Fibroblast of lung (primary cell): ENCODE results near the gene SORCS3. TPM values are rescaled to one million over a fixed set of nuclear protein-coding genes. Genes with fewer than 3 reads are reported as not detected.

ENCODE experiments used
- DNase-seq, 2 donors: peaks; one replicate each; pipeline versions ENCODE4 v3.0.0 to v3.0.0-alpha.2; 2010; ENCODE audit warnings: low read depth in 2 of 2
- H2AFZ ChIP-seq: 2 replicates; pipeline ENCODE4 v1.5.1; 2012; ENCODE audit warnings: low read length, control low read depth, inconsistent platforms
- H3K27ac ChIP-seq: 2 replicates; pipeline ENCODE4 v1.5.1; 2011; ENCODE audit warnings: low read length, control low read depth; ENCODE audit not compliant: insufficient read depth
- H3K27me3 ChIP-seq: 2 replicates; pipeline ENCODE4 v1.5.1; 2011; ENCODE audit warnings: mild to moderate bottlenecking, low read length; ENCODE audit not compliant: control insufficient read depth, insufficient read depth
- H3K36me3 ChIP-seq: 2 replicates; pipeline ENCODE4 v1.5.1; 2011; ENCODE audit warnings: low read length; ENCODE audit not compliant: control insufficient read depth, insufficient read depth
- H3K4me1 ChIP-seq: 2 replicates; pipeline ENCODE4 v1.5.1; 2011; ENCODE audit warnings: low read length; ENCODE audit not compliant: control insufficient read depth, insufficient read depth; ENCODE audit errors: extremely low read depth
- H3K4me2 ChIP-seq: 2 replicates; pipeline ENCODE4 v1.5.1; 2011; ENCODE audit warnings: low read length, control low read depth; ENCODE audit not compliant: insufficient read depth; ENCODE audit errors: extremely low read depth
- H3K4me3 ChIP-seq, 4 experiments: fragments of 200-600 bp in 1 of 4; sonication (generic) in 1 of 4; replicated peaks in 1 of 4; 2 replicates each; pipeline ENCODE4 v1.5.1; 2011 to 2016; ENCODE audit warnings: low read length in 4 of 4, low read depth in 3 of 4, mild to moderate bottlenecking in 3 of 4, control low read depth in 2 of 4, inconsistent platforms in 1 of 4, mixed read lengths in 1 of 4; ENCODE audit not compliant: insufficient read depth in 1 of 4; ENCODE audit errors: control extremely low read depth in 1 of 4
- H3K79me2 ChIP-seq: 2 replicates; pipeline ENCODE4 v1.5.1; 2012; ENCODE audit warnings: mild to moderate bottlenecking, low read length, inconsistent platforms; ENCODE audit not compliant: control insufficient read depth, insufficient read depth
- H3K9ac ChIP-seq: 2 replicates; pipeline ENCODE4 v1.5.1; 2011; ENCODE audit warnings: mild to moderate bottlenecking, low read length, control low read depth; ENCODE audit not compliant: insufficient read depth
- H3K9me3 ChIP-seq: 2 replicates; pipeline ENCODE4 v1.5.1; 2012; ENCODE audit warnings: low read depth, low read length; ENCODE audit not compliant: control insufficient read depth, insufficient read depth
- H4K20me1 ChIP-seq: 2 replicates; pipeline ENCODE4 v1.5.1; 2011; ENCODE audit warnings: low read length; ENCODE audit not compliant: control insufficient read depth, insufficient read depth; ENCODE audit errors: extremely low read depth
- CTCF ChIP-seq, 2 donors: IDR thresholded peaks in 1 of 2; conservative IDR thresholded peaks in 1 of 2; 1 replicate in 1 of 2; 2 replicates in 1 of 2; pipeline ENCODE4 v1.5.1; 2011 to 2012; ENCODE audit warnings: low read length in 2 of 2, control low read depth in 1 of 2, inconsistent platforms in 1 of 2, low read depth in 1 of 2, mild to moderate bottlenecking in 1 of 2
- EZH2 ChIP-seq: IDR thresholded peaks from 2 replicates; pipeline ENCODE4 v1.5.1; 2012; ENCODE audit warnings: low read length, control low read depth, mild to moderate bottlenecking; ENCODE audit errors: missing control alignments
- polyA plus RNA-seq, 2 donors: library from polyadenylated mRNA; depleted of rRNA in 1 of 2; stranded (reverse) in 1 of 2; unstranded in 1 of 2; fragments of >200 nt; gene quantifications; 2 replicates each; pipeline ENCODE4 v1.2.1, GENCODE V29; 2011 to 2012; ENCODE audit warnings: missing spikeins in 1 of 2
- total RNA-seq: library from RNA; depleted of rRNA; stranded (reverse); fragments of >200 nt; gene quantifications from 2 replicates; pipeline ENCODE4 v1.2.1, GENCODE V29; 2014

SORCS3 gene
- total and polyA plus RNA-seq, 2 donors (not counting 1 experiment from before 2014, with no cell fraction given): not detected

GRCh38 chr10:105138358-105138757 is 497.3 kb downstream of the SORCS3 start:
- Histone ChIP-seq H2AFZ (no peak overlapping the region), H3K9ac (no peak overlapping the region), H3K79me2 (no peaks in the 10 kb centered on the region), H4K20me1 (no peaks in the 10 kb centered on the region), H3K27ac (no peak overlapping the region), H3K4me2 (no peak overlapping the region), H3K4me3 (no peak overlapping the region), H3K4me1 (no peaks in the 10 kb centered on the region), H3K9me3 (no peaks in the 10 kb centered on the region), H3K36me3 (no peaks in the 10 kb centered on the region), H3K27me3 (no peaks in the 10 kb centered on the region)
- DNase-seq: no peak
- no peak for TF ChIP-seq CTCF (conservative IDR thresholded peaks at IDR 0.05 in 1 of 2, IDR thresholded peaks at IDR 0.05 in 1 of 2; ENCODE audit: low read depth in 1 of 2, low read length in 2 of 2)
- no peak for TF ChIP-seq EZH2

GRCh38 chr10:105139363-105139896 is 498.3 kb downstream of the SORCS3 start:
- Histone ChIP-seq H3K9me3 (no peaks in the 10 kb centered on the region), H2AFZ (no peak overlapping the region), H3K79me2 (no peaks in the 10 kb centered on the region), H3K4me3 (no peak overlapping the region), H3K36me3 (no peaks in the 10 kb centered on the region), H3K27me3 (no peaks in the 10 kb centered on the region), H3K4me2 (no peak overlapping the region), H3K27ac (no peak overlapping the region), H3K4me1 (no peaks in the 10 kb centered on the region), H4K20me1 (no peaks in the 10 kb centered on the region), H3K9ac (no peak overlapping the region)
- no peak for DNase-seq
- no peak for TF ChIP-seq EZH2
- TF ChIP-seq CTCF (conservative IDR thresholded peaks at IDR 0.05 in 1 of 2, IDR thresholded peaks at IDR 0.05 in 1 of 2; ENCODE audit: low read depth in 1 of 2, low read length in 2 of 2): no peak

GRCh38 chr10:105140600-105140999 is 499.5 kb downstream of the SORCS3 start:
- no peak overlapping the region for H3K4me2 ChIP-seq
- no peaks in the 10 kb centered on the region for H3K9me3 ChIP-seq
- no peak overlapping the region for H3K27ac ChIP-seq
- H3K4me1 ChIP-seq: no peaks in the 10 kb centered on the region
- no peaks in the 10 kb centered on the region for H4K20me1 ChIP-seq
- no peaks in the 10 kb centered on the region for H3K27me3 ChIP-seq
- H3K36me3 ChIP-seq: no peaks in the 10 kb centered on the region
- H3K4me3 ChIP-seq: no peak overlapping the region
- no peaks in the 10 kb centered on the region for H3K79me2 ChIP-seq
- no peak overlapping the region for H2AFZ ChIP-seq
- no peak for TF ChIP-seq CTCF (conservative IDR thresholded peaks at IDR 0.05 in 1 of 2, IDR thresholded peaks at IDR 0.05 in 1 of 2; ENCODE audit: low read depth in 1 of 2, low read length in 2 of 2)
- TF ChIP-seq EZH2: no peak
- no peak overlapping the region for H3K9ac ChIP-seq
- no peak for DNase-seq
